H1 (cell line): Measurements from ENCODE around the gene GRIK2.

Source experiments
- CHD1 ChIP-seq: IDR thresholded peaks from 2 replicates; pipeline ENCODE4 v1.6.1; 2012; ENCODE audit warnings: low read depth, low read length, improper control_type of control experiment
- CREB1 ChIP-seq: IDR thresholded peaks from 2 replicates; pipeline ENCODE4 v1.6.1; 2012; ENCODE audit warnings: inconsistent platforms
- CTCF ChIP-seq, 3 experiments: IDR thresholded peaks; 1 replicate in 2 of 3; 2 replicates in 1 of 3; pipeline versions ENCODE4 v1.5.1 to v1.6.1; 2011; ENCODE audit warnings: low read length in 3 of 3, mild to moderate bottlenecking in 3 of 3, inconsistent platforms in 2 of 3, low read depth in 1 of 3, moderate library complexity in 1 of 3; ENCODE audit not compliant: insufficient read depth in 1 of 3; ENCODE audit errors: control extremely low read depth in 1 of 3
- EZH2 ChIP-seq: fragments of 200-600 bp; sonication (generic); IDR thresholded peaks from 2 replicates; pipeline ENCODE4 v1.7.1; 2012; ENCODE audit warnings: low read depth, mild to moderate bottlenecking, moderate library complexity, low read length, inconsistent platforms; ENCODE audit not compliant: severe bottlenecking
- KDM4A ChIP-seq: IDR thresholded peaks from one replicate; pipeline ENCODE4 v1.7.1; 2012; ENCODE audit warnings: low read depth, mild to moderate bottlenecking, moderate library complexity, low read length, inconsistent platforms; ENCODE audit not compliant: severe bottlenecking
- POLR2A ChIP-seq, 2 experiments: IDR thresholded peaks; 1 replicate in 1 of 2; 2 replicates in 1 of 2; pipeline ENCODE4 v1.6.1; 2011; ENCODE audit warnings: low read depth in 2 of 2, low read length in 2 of 2, mild to moderate bottlenecking in 2 of 2; ENCODE audit errors: control extremely low read depth in 1 of 2
- POU5F1 ChIP-seq: IDR thresholded peaks from 2 replicates; pipeline ENCODE4 v1.6.1; 2011; ENCODE audit warnings: low read depth, mild to moderate bottlenecking, low read length, moderate library complexity
- RAD21 ChIP-seq, 2 experiments: IDR thresholded peaks in 1 of 2; conservative IDR thresholded peaks in 1 of 2; 2 replicates each; pipeline ENCODE4 v1.6.1; 2011; ENCODE audit warnings: low read depth in 2 of 2, low read length in 2 of 2, improper control_type of control experiment in 1 of 2, inconsistent platforms in 1 of 2, mild to moderate bottlenecking in 1 of 2, moderate library complexity in 1 of 2
- SP1 ChIP-seq: IDR thresholded peaks from 2 replicates; pipeline ENCODE4 v1.6.1; 2011; ENCODE audit warnings: low read depth, low read length
- SP4 ChIP-seq: IDR thresholded peaks from 2 replicates; pipeline ENCODE4 v1.6.1; 2012; ENCODE audit warnings: low read length, inconsistent platforms
- TBP ChIP-seq: IDR thresholded peaks from 2 replicates; pipeline ENCODE4 v1.6.1; 2011; ENCODE audit warnings: low read depth, low read length, improper control_type of control experiment
- ZNF274 ChIP-seq: IDR thresholded peaks from 2 replicates; pipeline ENCODE4 v1.7.0; 2012; ENCODE audit warnings: low read length, borderline replicate concordance; ENCODE audit errors: extremely low read depth
- TF ChIP-seq, protein P1 (sequence below): IDR thresholded peaks from 2 replicates; pipeline ENCODE4 v1.6.1; 2012; ENCODE audit warnings: inconsistent platforms

DNA sequence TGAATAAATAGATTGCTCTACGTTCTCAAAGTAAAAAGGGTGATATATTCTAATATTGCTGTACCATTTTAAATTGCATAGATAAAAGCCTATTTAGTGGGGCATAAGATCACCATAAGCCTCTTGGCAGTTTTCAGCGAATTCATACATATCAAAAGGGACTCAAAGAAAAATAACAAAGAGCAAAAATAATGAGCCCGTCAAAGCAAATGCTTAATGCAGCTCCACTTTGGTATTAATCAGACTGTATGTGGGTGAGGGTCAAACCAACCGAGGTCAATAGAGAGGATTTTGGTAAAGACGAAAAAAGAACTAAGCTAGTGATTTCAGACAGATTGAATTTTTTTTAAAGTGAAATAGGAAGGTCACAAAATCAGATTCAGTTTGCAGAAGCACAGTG is 598.8 kb downstream of the GRIK2 start:
- TF ChIP-seq KDM4A (no peak), TBP (no peak), ZNF274 (no peak), CTCF (IDR thresholded peaks at IDR 0.05; ENCODE audit: control extremely low read depth in 1 of 3, insufficient read depth in 1 of 3, low read depth in 1 of 3, low read length in 3 of 3) (no peak), POLR2A (IDR thresholded peaks at IDR 0.05; ENCODE audit: control extremely low read depth in 1 of 2, low read depth in 2 of 2, low read length in 2 of 2) (no peak), EZH2 (no peak), CHD1 (no peak), SP4 (no peak), CREB1 (no peak), POU5F1 (no peak), RAD21 (IDR thresholded peaks at IDR 0.05 in 1 of 2, conservative IDR thresholded peaks at IDR 0.05 in 1 of 2; ENCODE audit: low read depth in 2 of 2, low read length in 2 of 2) (no peak), SP1 (no peak)
- TF ChIP-seq, protein P1, sequence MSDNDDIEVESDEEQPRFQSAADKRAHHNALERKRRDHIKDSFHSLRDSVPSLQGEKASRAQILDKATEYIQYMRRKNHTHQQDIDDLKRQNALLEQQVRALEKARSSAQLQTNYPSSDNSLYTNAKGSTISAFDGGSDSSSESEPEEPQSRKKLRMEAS = no peak
